Vagina (tissue), 2 donors: ENCODE measurements around the gene TIMM10B. TPM values are rescaled to one million over a fixed set of nuclear protein-coding genes. Genes with fewer than 3 reads are reported as not detected.
A peak's percentile ranks its signal among the peaks of the same experiment; 100 is the strongest.

Experiments
- DNase-seq, 2 donors: peaks; one replicate each; pipeline ENCODE4 v3.0.0-alpha.2; 2017; ENCODE audit errors: extremely low spot score in 2 of 2
- H3K27ac ChIP-seq: fragments of 200-600 bp; sonication (generic); one replicate; pipeline ENCODE4 v1.5.1; 2019
- H3K27me3 ChIP-seq: fragments of 200-600 bp; sonication (generic); one replicate; pipeline ENCODE4 v1.5.1; 2019
- H3K36me3 ChIP-seq, 2 donors: fragments of 200-600 bp; sonication (generic); one replicate each; pipeline ENCODE4 v1.5.1; 2017 to 2019
- H3K4me1 ChIP-seq: fragments of 200-600 bp; sonication (generic); one replicate; pipeline ENCODE4 v1.5.1; 2019
- H3K4me3 ChIP-seq, 2 donors: fragments of 200-600 bp; sonication (generic); 1 replicate in 1 of 2; 2 replicates in 1 of 2; pipeline ENCODE4 v1.5.1; 2016 to 2019
- H3K9me3 ChIP-seq: fragments of 200-600 bp; sonication (generic); one replicate; pipeline ENCODE4 v1.5.1; 2019
- POLR2A ChIP-seq, 2 donors: fragments of 450-650 bp; IDR thresholded peaks; one replicate each; pipeline ENCODE4 v1.6.1; 2017; ENCODE audit warnings: antibody characterized with exemption in 2 of 2, mild to moderate bottlenecking in 2 of 2, moderate library complexity in 2 of 2
- POLR2AphosphoS5 ChIP-seq, 2 donors: sonication (generic); formaldehyde crosslinking; IDR thresholded peaks; one replicate each; pipeline ENCODE4 v1.9.0; 2017; ENCODE audit warnings: antibody characterized with exemption in 2 of 2, mild to moderate bottlenecking in 2 of 2, low read depth in 1 of 2; ENCODE audit not compliant: insufficient read depth in 1 of 2
- intact Hi-C: fragments of 100-400 bp; cut with DNase I; formaldehyde crosslinking; loops from one replicate; pipeline ENCODE4 v1.15.1; 2023
- total RNA-seq: library from RNA; depleted of rRNA; stranded (reverse); fragments of >200 nt; gene quantifications from one replicate; pipeline ENCODE4 v1.2.3, GENCODE V29; 2016
- TF ChIP-seq, protein P1 (sequence below), 3 experiments: fragments of 450-650 bp in 2 of 3; fragments of 200-600 bp in 1 of 3; sonication (generic) in 1 of 3; IDR thresholded peaks; one replicate each; pipeline ENCODE4 v1.5.1; 2017 to 2019; ENCODE audit warnings: antibody characterized with exemption in 3 of 3, mild to moderate bottlenecking in 2 of 3, moderate library complexity in 2 of 3

TIMM10B gene
- total RNA-seq, 1 donor from 2014 or later = 98.7 TPM

DNA sequence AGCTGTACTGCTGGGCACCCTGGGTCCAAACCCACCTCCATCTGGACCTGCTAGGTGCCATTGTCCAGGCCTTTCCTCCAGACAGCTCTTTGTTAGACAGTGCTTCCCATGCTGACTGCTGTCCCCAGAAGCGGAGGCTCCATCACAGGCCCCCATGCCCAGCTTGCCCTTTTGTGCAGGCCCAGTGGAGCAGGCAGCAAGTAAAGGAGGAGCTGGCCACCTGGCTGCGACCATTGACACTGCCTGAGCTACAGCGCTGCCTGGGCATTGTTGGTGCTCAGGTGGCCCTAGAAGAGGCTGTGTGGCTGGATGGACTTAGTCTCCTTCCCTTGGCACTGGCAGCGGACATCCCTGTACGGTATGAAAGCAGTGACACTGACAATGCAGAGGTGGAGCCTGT is 17.2 kb downstream of the TIMM10B start:
- TF ChIP-seq, protein P1, sequence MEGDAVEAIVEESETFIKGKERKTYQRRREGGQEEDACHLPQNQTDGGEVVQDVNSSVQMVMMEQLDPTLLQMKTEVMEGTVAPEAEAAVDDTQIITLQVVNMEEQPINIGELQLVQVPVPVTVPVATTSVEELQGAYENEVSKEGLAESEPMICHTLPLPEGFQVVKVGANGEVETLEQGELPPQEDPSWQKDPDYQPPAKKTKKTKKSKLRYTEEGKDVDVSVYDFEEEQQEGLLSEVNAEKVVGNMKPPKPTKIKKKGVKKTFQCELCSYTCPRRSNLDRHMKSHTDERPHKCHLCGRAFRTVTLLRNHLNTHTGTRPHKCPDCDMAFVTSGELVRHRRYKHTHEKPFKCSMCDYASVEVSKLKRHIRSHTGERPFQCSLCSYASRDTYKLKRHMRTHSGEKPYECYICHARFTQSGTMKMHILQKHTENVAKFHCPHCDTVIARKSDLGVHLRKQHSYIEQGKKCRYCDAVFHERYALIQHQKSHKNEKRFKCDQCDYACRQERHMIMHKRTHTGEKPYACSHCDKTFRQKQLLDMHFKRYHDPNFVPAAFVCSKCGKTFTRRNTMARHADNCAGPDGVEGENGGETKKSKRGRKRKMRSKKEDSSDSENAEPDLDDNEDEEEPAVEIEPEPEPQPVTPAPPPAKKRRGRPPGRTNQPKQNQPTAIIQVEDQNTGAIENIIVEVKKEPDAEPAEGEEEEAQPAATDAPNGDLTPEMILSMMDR (IDR thresholded peaks at IDR 0.05) = no peak
- TF ChIP-seq POLR2A (IDR thresholded peaks at IDR 0.05) = no peak
- no peak for TF ChIP-seq POLR2AphosphoS5 (IDR thresholded peaks at IDR 0.05; ENCODE audit: insufficient read depth in 1 of 2, low read depth in 1 of 2)
- H3K27ac ChIP-seq = no peak overlapping the region
- no peaks in the 10 kb centered on the region for H3K27me3 ChIP-seq
- DNase-seq = no peak
- H3K4me1 ChIP-seq = peaks cover 9% of the 10 kb centered on the region
- no peaks in the 10 kb centered on the region for H3K9me3 ChIP-seq
- no peak overlapping the region for H3K4me3 ChIP-seq
- intact Hi-C loops = no loop called here
- H3K36me3 ChIP-seq = peaks cover 0 to 16% of the 10 kb centered on the region in 2 donors

DNA sequence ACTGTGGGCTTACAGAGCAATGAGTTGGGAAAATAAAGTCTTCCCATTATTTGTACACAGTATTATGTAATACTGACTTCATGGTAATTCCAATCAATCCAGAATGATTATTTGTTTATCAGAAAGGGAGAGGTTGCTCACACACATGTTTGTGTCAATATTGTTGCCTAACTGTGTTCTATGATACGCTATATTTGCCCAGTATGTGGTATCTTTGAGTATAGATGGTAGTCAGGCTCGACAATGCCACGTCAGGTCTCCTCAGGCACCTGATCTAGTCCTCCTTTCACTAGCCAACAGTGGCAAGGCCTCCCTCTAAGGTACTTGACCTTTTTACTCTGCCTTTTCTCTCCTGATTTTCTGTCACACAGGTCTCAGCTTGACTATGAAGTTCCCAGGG is 21.1 kb downstream of the TIMM10B start:
- TF ChIP-seq, protein P1 (IDR thresholded peaks at IDR 0.05) = no peak
- TF ChIP-seq POLR2A (IDR thresholded peaks at IDR 0.05) (no peak), POLR2AphosphoS5 (IDR thresholded peaks at IDR 0.05; ENCODE audit: insufficient read depth in 1 of 2, low read depth in 1 of 2) (no peak)
- Histone ChIP-seq H3K36me3 (peaks cover 0 to 16% of the 10 kb centered on the region in 2 donors), H3K4me3 (no peak overlapping the region), H3K4me1 (peaks cover 9% of the 10 kb centered on the region), H3K9me3 (no peaks in the 10 kb centered on the region), H3K27ac (no peak overlapping the region), H3K27me3 (no peaks in the 10 kb centered on the region)
- no peak for DNase-seq
- intact Hi-C loops = loop anchor here (10.0 kb wide), 1 partner anchor 68 kb away; no protein-coding TSS in a partner anchor

DNA sequence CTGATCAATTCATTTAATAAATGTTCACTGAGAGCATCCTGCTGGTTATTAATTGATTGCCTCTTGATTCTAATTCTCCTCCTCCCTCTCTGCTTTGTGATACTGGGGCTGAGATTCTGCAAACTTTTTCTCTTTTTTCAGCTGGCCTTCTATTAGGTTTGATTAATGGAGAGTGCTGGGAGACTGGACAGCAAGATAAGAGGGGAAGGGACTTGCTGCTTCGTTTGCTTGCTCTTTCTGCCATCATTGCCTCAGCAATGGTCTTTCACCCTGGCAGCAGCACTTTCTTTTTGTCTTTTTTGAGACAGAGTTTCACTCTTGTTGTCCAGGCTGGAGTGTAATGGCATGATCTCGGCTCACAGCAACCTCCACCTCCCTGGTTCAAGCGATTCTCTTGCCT is 22.9 kb downstream of the TIMM10B start:
- H3K4me1 ChIP-seq = no peaks in the 10 kb centered on the region
- DNase-seq = no peak
- TF ChIP-seq, protein P1 (IDR thresholded peaks at IDR 0.05) = no peak
- TF ChIP-seq POLR2AphosphoS5 (IDR thresholded peaks at IDR 0.05; ENCODE audit: insufficient read depth in 1 of 2, low read depth in 1 of 2) (no peak), POLR2A (IDR thresholded peaks at IDR 0.05) (no peak)
- H3K4me3 ChIP-seq = no peak overlapping the region
- peaks cover 0 to 17% of the 10 kb centered on the region in 2 donors for H3K36me3 ChIP-seq
- no peaks in the 10 kb centered on the region for H3K9me3 ChIP-seq
- intact Hi-C loops = loop anchor here (10.0 kb wide), 1 partner anchor 69 kb away; no protein-coding TSS in a partner anchor
- H3K27ac ChIP-seq = no peak overlapping the region
- H3K27me3 ChIP-seq = no peaks in the 10 kb centered on the region

DNA sequence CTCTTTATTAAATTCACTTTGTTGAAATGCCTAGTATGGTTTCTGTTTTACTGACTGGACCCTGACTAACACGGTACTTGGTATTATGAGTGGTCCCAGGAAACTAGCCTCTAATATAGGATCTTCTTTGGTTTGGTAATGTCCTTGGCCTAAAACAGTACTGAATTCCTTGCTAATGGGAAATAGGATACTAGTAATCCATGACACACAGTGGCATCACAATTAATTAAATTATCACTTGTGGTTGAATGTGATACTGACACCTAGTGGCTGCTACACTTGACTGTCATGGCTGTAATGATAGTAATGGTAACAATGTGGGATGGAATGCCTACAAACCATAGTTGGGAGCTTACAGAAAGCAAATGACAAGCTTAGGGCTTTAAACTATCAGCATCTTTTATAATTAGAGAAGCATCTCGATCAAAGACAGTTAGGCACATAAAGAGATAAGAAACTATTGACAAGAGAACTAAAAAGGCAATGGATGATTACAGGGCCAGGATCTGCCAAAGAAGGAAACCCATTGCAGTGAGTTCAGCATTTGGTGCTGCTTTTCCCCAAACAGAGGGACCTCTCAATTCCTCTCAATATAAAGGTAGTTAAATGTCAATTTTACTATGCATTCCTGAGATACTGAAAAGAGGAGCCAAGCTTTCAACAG is 24.4 kb downstream of the TIMM10B start:
- TF ChIP-seq POLR2AphosphoS5 (IDR thresholded peaks at IDR 0.05; ENCODE audit: insufficient read depth in 1 of 2, low read depth in 1 of 2) = peak in 1 of 2 donors; percentile 23
- TF ChIP-seq, protein P1 (IDR thresholded peaks at IDR 0.05) = peak; percentile 16 to 51 (median 44)
- no peak for TF ChIP-seq POLR2A (IDR thresholded peaks at IDR 0.05)
- Histone ChIP-seq H3K27ac (no peak overlapping the region), H3K4me3 (no peak overlapping the region), H3K4me1 (no peaks in the 10 kb centered on the region), H3K27me3 (no peaks in the 10 kb centered on the region), H3K9me3 (no peaks in the 10 kb centered on the region), H3K36me3 (peaks cover 0 to 19% of the 10 kb centered on the region in 2 donors)
- intact Hi-C loops = loop anchor here (10.0 kb wide), 1 partner anchor 71 kb away; no protein-coding TSS in a partner anchor
- DNase-seq = no peak

DNA sequence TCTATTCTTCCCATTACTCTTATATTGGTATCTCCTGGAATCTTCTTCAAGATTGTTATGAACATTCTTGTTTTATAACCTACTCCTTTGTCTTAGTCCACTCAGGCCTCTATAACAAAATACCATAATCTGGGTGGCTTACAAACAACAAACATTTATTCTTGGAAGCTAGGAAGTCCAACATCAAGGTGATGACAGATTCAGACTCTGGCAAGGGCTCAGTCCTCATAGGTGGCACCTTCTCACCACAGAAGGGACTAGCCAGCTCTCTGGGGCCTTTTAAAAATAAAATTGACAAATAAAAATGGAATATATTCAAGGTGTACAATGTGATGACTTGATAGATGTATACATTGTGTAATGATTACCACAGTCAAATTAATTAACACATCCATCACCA is 35.6 kb downstream of the TIMM10B start:
- no peaks in the 10 kb centered on the region for H3K27me3 ChIP-seq

More for the DNA sequence above, 35.6 kb downstream of the TIMM10B start:
- TF ChIP-seq, protein P1 (IDR thresholded peaks at IDR 0.05) = no peak
- TF ChIP-seq POLR2AphosphoS5 (IDR thresholded peaks at IDR 0.05; ENCODE audit: insufficient read depth in 1 of 2, low read depth in 1 of 2) = no peak
- TF ChIP-seq POLR2A (IDR thresholded peaks at IDR 0.05) = no peak
- no peak for DNase-seq
- Histone ChIP-seq H3K36me3 (peaks cover 0 to 22% of the 10 kb centered on the region in 2 donors), H3K27ac (no peak overlapping the region), H3K4me1 (no peaks in the 10 kb centered on the region), H3K4me3 (no peak overlapping the region), H3K9me3 (no peaks in the 10 kb centered on the region)
- intact Hi-C loops = no loop called here
